ENCODE results near the gene GID4.
A peak's percentile ranks its signal among the peaks of the same experiment; 100 is the strongest.

GID4 gene

DNA sequence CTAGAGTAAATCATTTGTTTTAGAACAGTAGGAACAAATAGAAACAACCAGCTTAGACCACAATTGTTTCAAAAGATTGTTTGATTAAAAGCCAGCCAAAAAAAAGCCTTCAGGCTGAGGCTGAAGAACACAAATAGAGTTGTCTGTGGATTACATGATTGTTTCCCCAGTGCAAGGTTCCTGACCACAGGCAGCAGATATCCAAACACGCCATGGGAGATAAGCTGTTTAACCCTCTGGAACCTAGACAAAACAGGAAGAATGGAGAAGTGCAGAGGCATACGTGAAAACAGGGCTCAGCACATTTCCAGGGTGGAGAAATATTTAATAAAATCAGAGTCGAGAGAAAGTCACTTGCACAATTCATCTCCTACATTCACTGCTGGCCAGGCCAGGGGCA lies 21.2 kb upstream of the GID4 start:
- Mint-ChIP-seq H3K4me1 (peaks cover 8% of the 10 kb centered on the region), H3K36me3 (ENCODE audit: low read depth) (no peaks in the 10 kb centered on the region), H3K27ac (peak overlapping the region; percentile 86), H3K4me3 (no peak overlapping the region), H3K27me3 (ENCODE audit: low read depth, poor library complexity) (no peaks in the 10 kb centered on the region), H3K9me3 (no peaks in the 10 kb centered on the region)
- TF ChIP-seq, protein P1, sequence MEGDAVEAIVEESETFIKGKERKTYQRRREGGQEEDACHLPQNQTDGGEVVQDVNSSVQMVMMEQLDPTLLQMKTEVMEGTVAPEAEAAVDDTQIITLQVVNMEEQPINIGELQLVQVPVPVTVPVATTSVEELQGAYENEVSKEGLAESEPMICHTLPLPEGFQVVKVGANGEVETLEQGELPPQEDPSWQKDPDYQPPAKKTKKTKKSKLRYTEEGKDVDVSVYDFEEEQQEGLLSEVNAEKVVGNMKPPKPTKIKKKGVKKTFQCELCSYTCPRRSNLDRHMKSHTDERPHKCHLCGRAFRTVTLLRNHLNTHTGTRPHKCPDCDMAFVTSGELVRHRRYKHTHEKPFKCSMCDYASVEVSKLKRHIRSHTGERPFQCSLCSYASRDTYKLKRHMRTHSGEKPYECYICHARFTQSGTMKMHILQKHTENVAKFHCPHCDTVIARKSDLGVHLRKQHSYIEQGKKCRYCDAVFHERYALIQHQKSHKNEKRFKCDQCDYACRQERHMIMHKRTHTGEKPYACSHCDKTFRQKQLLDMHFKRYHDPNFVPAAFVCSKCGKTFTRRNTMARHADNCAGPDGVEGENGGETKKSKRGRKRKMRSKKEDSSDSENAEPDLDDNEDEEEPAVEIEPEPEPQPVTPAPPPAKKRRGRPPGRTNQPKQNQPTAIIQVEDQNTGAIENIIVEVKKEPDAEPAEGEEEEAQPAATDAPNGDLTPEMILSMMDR (IDR thresholded peaks at IDR 0.05) = no peak
- no peak for DNase-seq

DNA sequence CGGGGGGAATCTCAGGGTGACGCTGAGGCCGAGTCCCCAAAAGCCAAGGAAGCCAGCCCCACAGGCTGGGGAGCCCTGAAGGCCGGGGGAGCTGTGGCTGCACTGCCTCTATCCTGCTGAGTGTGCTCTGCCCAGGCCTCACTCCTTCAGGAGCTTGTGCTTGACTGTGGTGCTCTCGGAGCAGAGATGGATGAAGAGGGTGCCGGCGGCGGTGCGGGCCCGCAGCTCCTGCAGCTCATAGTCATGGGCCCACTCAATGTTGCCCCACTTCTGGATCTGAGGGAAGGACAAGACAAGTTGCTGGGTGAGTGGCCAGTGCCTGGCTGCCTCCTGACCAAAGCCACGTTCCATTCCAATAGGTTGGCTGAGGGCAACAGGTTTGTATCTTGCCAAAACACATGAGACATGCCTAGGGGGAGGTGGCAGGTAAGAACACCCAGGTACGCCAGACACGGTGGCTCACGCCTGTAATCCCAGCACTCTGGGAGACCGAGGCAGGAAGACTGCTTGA lies 20.7 kb upstream of the GID4 start:
- no peaks in the 10 kb centered on the region for H3K36me3 Mint-ChIP-seq (ENCODE audit: low read depth)
- no peaks in the 10 kb centered on the region for H3K27me3 Mint-ChIP-seq (ENCODE audit: low read depth, poor library complexity)
- no peak for DNase-seq
- peaks cover 8% of the 10 kb centered on the region for H3K4me1 Mint-ChIP-seq
- no peak overlapping the region for H3K27ac Mint-ChIP-seq
- TF ChIP-seq, protein P1 (IDR thresholded peaks at IDR 0.05) = no peak
- H3K4me3 Mint-ChIP-seq = no peak overlapping the region
- no peaks in the 10 kb centered on the region for H3K9me3 Mint-ChIP-seq

DNA sequence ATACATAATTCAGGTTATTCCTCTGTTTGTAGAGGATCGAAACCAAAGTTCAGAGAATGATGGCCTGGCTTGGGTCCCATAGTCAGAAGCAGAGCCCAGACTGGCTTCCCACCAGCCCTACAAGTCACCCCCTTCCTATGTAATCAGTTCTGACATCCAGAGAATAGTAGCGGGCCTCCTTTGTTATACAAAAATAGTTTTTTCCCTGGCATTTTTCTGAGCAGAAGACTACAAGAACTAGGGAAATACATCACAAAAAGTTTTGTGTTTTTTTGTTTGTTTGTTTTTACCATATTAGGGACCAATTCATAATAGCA lies 19.4 kb upstream of the GID4 start:
- H3K9me3 Mint-ChIP-seq = no peaks in the 10 kb centered on the region
- H3K4me1 Mint-ChIP-seq = peaks cover 13% of the 10 kb centered on the region
- no peak overlapping the region for H3K4me3 Mint-ChIP-seq
- no peak overlapping the region for H3K27ac Mint-ChIP-seq
- DNase-seq = no peak
- no peaks in the 10 kb centered on the region for H3K27me3 Mint-ChIP-seq (ENCODE audit: low read depth, poor library complexity)
- TF ChIP-seq, protein P1 (IDR thresholded peaks at IDR 0.05) = no peak
- no peaks in the 10 kb centered on the region for H3K36me3 Mint-ChIP-seq (ENCODE audit: low read depth)

GRCh38 chr17:18020971-18021370 lies 18.2 kb upstream of the GID4 start:
- Mint-ChIP-seq H3K27ac (no peak overlapping the region), H3K4me3 (no peak overlapping the region), H3K36me3 (ENCODE audit: low read depth) (no peaks in the 10 kb centered on the region), H3K9me3 (no peaks in the 10 kb centered on the region), H3K4me1 (peaks cover 17% of the 10 kb centered on the region), H3K27me3 (ENCODE audit: low read depth, poor library complexity) (no peaks in the 10 kb centered on the region)
- TF ChIP-seq, protein P1 (IDR thresholded peaks at IDR 0.05) = no peak
- no peak for DNase-seq

- peaks cover 13% of the 10 kb centered on the region for H3K4me1 Mint-ChIP-seq
- no peaks in the 10 kb centered on the region for H3K36me3 Mint-ChIP-seq (ENCODE audit: low read depth)
- H3K27me3 Mint-ChIP-seq (ENCODE audit: low read depth, poor library complexity) = no peaks in the 10 kb centered on the region
- H3K27ac Mint-ChIP-seq = no peak overlapping the region
- no peak for DNase-seq
- no peak overlapping the region for H3K4me3 Mint-ChIP-seq
- TF ChIP-seq, protein P1 (IDR thresholded peaks at IDR 0.05) = no peak
- H3K9me3 Mint-ChIP-seq = no peaks in the 10 kb centered on the region
These were observed 17.8 kb upstream of the GID4 start for GRCh38 chr17:18021372-18021771.

DNA sequence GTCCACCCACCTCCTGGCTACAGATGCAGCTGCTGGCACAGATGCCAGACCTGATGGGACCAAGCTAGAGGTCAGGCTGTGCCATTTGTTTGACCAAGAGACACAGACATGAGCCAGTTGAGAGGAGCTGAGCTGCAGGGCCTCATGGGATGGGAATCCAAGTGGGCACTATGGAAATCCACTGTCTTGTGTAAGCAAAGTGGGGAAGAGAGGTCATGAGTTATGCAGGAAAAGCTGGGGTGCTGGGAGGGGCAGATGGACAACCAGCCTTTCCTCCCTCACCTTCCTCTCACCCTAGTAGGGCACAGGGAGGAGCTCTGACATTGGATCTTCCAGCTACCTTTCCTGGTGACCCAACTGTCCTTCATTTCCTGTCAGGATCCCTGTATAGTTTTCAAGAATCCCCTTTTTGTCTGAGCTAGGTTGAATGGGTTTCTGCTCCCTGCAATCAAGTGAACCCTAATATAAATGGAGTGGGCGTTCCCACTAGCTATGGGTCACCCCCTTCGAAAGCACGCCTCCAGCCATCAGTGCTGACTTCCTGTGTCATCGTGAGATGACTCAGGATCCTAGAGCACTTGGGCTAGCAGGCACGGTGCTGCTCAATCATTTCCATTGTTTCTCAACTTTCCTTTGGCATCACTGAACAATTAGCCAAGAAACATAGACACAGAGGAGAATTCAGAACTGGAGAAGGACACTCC lies 13.8 kb upstream of the GID4 start:
- no peaks in the 10 kb centered on the region for H3K36me3 Mint-ChIP-seq (ENCODE audit: low read depth)
- no peaks in the 10 kb centered on the region for H3K27me3 Mint-ChIP-seq (ENCODE audit: low read depth, poor library complexity)
- peak overlapping the region; percentile 23 for H3K27ac Mint-ChIP-seq
- peaks cover 17% of the 10 kb centered on the region for H3K4me1 Mint-ChIP-seq
- no peak for DNase-seq
- TF ChIP-seq, protein P1 (IDR thresholded peaks at IDR 0.05) = no peak
- no peak overlapping the region for H3K4me3 Mint-ChIP-seq
- no peaks in the 10 kb centered on the region for H3K9me3 Mint-ChIP-seq
